NCI-H345 (cell line): ENCODE measurements around the gene GLYATL2.

ENCODE experiments used
- DNase-seq: peaks from one replicate; lab custom pipeline; 2025; lab: John Stamatoyannopoulos, UW

The GLYATL2 gene

GRCh38 chr11:58801302-58801701 is 43.2 kb downstream of the GLYATL2 start:
- DNase-seq, result no peak

GRCh38 chr11:58796333-58796732 is 48.2 kb downstream of the GLYATL2 start:
- DNase-seq, result no peak

- peak; percentile 60 for DNase-seq
Measured at GRCh38 chr11:58788355-58789023, 56.0 kb downstream of the GLYATL2 start.

GRCh38 chr11:58787903-58788302 is 56.6 kb downstream of the GLYATL2 start:
- no peak for DNase-seq

- no peak for DNase-seq
Measured at GRCh38 chr11:58786693-58787092, 57.8 kb downstream of the GLYATL2 start.

- DNase-seq, result no peak
Measured at GRCh38 chr11:58784995-58785394, 59.5 kb downstream of the GLYATL2 start.
